IPS-18c (cell line): ENCODE measurements around the gene INHBB.

Source experiments
- H3K4me3 ChIP-seq: 2 replicates; pipeline ENCODE4 v1.7.0; 2013; ENCODE audit warnings: low read depth, mild to moderate bottlenecking, low read length, moderate library complexity; ENCODE audit not compliant: insufficient read depth
- H3K9me3 ChIP-seq: one replicate; pipeline ENCODE4 v1.6.1; 2013; ENCODE audit warnings: mild to moderate bottlenecking, low read length, moderate library complexity; ENCODE audit not compliant: control insufficient read depth, insufficient read depth

INHBB gene

DNA sequence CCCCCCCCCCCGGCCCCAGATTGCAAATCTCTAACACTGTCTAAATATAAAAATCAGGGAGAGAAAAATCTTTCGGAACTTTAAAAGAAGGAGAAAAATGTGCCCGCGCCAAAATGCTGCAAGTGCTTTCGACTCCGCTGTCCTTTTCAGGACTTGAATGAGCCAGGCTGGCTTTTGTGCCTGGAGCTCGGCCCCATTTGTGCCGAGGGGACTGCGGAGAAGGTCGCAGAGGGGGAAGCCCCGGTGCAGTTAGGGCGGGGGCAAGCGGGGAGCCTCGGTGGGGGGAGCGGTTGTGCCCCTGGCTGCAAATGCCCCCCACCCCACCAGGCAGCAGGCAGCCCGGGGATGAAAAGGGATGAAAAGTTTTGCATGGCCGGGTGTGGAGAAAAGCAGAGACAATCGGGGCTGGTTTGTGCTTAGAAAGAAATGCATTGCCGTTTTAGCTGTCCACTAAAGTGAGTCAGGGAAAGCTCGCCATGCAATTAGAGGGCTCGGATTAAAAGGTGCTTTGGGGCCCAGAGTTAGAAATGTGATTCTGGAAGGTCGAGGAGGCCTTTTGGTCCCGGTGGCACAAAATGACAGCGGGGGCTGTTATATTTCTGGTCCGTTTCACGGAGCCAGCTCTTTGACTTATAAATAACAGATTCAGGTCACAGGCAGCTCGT lies 1.6 kb downstream of the INHBB start:
- H3K4me3 ChIP-seq: peak overlapping the region; percentile 25

DNA sequence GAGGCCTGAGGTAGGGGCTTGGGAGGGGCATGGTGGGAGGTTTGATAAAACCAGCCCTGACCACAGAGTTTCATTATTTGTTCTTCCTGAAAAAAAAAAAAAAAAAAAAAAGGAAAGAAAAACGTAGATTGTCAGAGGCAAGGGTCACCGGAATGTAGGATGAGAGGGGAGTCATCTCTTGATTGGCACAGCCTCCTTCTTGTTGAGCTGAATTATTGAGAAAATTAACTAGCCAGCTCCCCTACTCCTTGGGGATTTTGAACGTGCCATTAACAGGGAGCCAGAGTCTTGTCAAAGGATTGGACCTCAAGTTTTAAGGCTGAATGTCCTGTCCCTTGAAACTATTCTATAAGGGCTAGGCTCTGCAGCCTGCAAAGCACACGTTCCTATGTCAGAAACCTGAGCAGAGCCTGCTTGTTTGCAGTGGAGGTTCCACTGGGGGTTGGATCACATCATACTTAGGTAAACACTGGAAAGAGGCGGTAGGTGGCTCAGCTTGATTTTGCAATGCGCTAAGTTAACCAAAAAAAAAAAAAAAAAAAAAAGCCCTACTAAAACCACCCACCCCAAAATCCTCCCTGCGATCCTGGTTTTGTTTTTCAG lies 2.3 kb downstream of the INHBB start:
- H3K4me3 ChIP-seq: no peak overlapping the region
- H3K9me3 ChIP-seq: no peaks in the 10 kb centered on the region

More for the DNA sequence above, 1.6 kb downstream of the INHBB start:
- no peaks in the 10 kb centered on the region for H3K9me3 ChIP-seq

DNA sequence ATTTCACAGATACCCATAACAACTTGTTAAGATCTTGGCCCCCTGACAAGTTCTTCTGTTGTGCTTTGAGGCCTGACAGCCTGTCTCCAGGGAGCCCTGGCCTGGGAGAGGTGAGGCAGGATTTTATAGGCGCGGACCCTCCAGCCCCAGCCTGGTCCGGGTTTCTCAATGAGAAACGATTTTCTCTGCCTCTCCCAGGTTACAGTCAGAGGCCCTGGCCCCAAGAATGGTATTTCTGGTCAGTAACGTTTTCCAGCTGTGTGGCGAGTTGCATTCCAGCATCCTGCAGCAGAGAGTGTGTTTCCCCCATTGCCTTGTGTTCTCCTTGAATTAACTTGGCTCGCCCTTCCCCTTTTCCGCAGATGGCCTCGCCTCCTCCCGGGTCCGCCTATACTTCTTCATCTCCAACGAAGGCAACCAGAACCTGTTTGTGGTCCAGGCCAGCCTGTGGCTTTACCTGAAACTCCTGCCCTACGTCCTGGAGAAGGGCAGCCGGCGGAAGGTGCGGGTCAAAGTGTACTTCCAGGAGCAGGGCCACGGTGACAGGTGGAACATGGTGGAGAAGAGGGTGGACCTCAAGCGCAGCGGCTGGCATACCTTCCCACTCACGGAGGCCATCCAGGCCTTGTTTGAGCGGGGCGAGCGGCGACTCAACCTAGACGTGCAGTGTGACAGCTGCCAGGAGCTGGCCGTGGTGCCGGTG lies 3.0 kb downstream of the INHBB start:
- Histone ChIP-seq H3K9me3 (no peaks in the 10 kb centered on the region), H3K4me3 (no peak overlapping the region)

DNA sequence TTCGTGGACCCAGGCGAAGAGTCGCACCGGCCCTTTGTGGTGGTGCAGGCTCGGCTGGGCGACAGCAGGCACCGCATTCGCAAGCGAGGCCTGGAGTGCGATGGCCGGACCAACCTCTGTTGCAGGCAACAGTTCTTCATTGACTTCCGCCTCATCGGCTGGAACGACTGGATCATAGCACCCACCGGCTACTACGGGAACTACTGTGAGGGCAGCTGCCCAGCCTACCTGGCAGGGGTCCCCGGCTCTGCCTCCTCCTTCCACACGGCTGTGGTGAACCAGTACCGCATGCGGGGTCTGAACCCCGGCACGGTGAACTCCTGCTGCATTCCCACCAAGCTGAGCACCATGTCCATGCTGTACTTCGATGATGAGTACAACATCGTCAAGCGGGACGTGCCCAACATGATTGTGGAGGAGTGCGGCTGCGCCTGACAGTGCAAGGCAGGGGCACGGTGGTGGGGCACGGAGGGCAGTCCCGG lies 3.5 kb downstream of the INHBB start:
- Histone ChIP-seq H3K4me3 (no peak overlapping the region), H3K9me3 (no peaks in the 10 kb centered on the region)

DNA sequence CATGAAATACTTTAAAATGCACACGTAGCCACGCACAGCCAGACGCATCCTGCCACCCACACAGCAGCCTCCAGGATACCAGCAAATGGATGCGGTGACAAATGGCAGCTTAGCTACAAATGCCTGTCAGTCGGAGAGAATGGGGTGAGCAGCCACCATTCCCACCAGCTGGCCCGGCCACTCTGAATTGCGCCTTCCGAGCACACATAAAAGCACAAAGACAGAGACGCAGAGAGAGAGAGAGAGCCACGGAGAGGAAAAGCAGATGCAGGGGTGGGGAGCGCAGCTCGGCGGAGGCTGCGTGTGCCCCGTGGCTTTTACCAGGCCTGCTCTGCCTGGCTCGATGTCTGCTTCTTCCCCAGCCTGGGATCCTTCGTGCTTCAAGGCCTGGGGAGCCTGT lies 4.1 kb downstream of the INHBB start:
- H3K9me3 ChIP-seq: no peaks in the 10 kb centered on the region
- H3K4me3 ChIP-seq: no peak overlapping the region

DNA sequence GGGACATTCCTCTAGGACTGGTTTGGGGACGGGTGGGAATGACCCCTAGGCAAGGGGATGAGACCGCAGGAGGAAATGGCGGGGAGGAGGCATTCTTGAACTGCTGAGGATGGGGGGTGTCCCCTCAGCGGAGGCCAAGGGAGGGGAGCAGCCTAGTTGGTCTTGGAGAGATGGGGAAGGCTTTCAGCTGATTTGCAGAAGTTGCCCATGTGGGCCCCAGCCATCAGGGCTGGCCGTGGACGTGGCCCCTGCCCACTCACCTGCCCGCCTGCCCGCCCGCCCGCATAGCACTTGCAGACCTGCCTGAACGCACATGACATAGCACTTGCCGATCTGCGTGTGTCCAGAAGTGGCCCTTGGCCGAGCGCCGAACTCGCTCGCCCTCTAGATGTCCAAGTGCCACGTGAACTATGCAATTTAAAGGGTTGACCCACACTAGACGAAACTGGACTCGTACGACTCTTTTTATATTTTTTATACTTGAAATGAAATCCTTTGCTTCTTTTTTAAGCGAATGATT lies 4.9 kb downstream of the INHBB start:
- Histone ChIP-seq H3K9me3 (no peaks in the 10 kb centered on the region), H3K4me3 (no peak overlapping the region)

DNA sequence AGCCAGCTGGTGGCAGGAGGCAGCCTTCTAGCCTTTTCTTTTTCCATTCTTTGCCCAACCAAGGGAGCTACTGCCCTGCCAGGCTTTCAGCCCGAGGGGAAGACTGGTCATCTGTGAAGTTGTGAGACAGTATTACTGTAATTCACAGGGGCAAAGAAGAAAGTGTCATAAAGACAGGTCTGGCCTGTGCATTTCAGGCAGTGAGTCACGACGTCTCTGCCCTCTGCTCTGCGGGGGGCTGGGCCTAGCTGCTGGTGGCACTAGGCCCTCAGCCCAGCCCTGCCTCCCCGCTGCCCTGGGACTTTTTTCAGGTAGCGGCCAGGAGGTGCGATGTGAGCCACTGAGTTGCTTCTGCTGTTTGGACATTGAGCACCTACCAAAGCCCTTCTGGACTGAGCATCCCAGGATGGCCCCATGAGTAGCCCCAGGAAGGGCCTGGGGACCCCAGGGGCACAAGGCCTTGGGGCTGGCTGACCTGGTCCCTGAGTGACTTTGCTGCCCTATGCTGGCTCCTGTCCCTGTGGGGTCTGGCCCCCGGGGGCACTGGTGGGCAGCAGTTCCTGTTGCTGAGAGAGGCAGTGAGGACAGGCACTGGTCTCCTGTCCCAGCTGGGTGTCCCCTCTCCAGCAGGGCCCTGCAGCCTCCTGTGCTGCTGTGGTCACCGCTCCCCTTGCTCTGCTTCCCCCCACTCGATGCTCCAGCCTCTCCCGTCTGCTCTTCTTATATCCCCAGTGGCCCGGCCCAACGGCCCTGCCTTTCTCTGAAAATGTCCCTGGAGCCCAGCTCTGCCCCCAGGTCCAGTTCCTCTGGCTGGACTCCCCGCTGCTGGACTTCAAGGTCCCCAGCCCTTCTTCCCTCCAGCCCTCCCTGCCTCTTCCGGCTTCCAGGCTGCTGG lies 7.0 kb downstream of the INHBB start:
- Histone ChIP-seq H3K4me3 (no peak overlapping the region), H3K9me3 (no peaks in the 10 kb centered on the region)

DNA sequence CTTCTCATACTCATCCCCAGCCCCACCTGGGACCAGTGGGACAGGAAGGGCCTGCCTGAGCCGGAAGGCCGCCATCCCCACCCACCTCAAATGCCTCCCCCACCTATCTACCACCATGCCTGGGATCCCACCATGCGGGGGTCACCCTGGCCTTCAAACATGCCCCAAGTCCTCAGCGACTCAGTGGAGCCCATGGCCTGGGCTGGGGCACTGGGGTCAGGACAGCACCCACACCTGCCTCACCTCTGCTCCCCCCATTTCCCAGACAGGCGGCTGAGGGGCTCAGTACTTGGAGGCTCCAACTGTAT lies 7.6 kb downstream of the INHBB start:
- Histone ChIP-seq H3K9me3 (no peaks in the 10 kb centered on the region), H3K4me3 (no peak overlapping the region)

DNA sequence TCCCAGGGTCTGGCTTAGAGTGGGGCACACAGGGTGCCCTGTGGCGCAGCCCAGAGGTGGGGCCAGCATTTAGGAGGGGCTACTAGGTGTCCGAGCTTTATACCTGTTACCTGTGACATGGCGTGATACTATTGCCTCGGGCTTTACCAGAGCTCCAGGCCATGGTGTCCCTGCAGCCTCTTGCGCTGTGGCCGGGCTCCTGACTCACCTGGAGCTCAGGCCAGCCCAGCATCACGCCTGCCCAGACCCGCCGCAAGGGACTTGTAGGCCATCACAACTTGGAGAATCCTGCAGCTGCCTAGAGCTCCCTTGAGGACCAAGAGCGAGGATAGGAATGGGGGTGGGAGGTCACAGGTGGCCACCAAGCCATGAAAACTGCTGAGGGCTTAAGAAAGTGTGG lies 8.0 kb downstream of the INHBB start:
- no peak overlapping the region for H3K4me3 ChIP-seq
- H3K9me3 ChIP-seq: no peaks in the 10 kb centered on the region

DNA sequence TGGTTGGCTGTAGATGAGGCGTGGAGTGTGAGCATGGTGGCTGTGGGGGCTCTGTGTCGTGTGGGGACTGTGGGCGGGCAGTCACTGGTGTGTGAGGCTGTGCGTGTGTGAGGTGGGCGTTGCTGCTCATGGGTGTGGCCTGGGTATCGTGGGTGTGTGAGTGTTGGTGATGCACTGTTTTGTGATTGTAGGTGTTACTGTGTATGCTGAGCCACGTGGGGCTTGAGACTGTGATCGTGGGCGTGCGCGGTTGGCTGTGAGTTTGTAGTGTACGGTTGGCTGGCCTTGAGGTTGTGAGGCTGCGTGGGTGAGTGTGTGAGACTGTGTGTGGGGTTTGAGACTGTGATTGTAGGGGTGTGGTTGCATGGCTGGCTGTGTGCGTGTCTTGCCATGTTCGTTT lies 8.5 kb downstream of the INHBB start:
- H3K4me3 ChIP-seq: no peak overlapping the region
- no peaks in the 10 kb centered on the region for H3K9me3 ChIP-seq

DNA sequence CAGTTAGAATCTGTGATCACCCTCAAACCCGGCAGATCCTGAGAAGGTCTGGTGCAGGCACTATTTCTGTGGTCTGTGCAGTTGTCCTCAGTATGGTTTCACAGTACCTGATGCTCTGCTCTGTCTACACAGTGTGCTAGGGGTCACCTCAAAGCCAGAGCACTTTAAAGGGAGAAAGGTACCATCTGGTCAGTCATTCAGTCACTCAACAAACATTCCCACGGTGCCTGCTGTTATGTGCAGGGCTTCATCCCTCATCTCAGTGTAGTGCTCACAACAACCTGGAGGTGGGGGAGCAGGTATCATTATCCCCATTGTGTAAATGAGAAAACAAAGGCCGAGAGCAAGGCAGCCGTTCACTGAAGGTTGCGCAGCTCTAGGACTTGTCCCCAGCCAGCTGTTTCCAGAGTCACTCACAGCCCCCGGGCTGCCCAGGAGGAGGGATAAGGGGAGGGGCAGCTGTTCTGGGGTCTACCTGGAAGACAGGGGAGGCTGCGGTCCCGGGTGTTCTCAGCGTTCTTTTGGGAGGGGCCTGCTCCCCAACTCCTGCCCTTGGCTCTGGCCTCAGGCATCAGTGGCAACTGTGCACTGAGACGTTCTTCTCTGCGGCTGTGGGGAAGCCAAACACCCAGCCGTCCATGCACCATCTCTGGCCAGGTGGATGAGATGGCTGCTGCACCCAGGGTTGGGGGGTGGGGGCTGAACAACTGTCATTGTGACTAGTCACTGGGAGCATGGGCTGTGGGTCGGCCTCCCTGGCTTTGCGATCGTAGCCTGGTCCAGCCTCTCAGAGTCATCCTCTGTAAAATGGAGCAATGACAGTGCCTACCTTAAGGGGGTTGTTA lies 9.2 kb downstream of the INHBB start:
- H3K4me3 ChIP-seq: no peak overlapping the region

DNA sequence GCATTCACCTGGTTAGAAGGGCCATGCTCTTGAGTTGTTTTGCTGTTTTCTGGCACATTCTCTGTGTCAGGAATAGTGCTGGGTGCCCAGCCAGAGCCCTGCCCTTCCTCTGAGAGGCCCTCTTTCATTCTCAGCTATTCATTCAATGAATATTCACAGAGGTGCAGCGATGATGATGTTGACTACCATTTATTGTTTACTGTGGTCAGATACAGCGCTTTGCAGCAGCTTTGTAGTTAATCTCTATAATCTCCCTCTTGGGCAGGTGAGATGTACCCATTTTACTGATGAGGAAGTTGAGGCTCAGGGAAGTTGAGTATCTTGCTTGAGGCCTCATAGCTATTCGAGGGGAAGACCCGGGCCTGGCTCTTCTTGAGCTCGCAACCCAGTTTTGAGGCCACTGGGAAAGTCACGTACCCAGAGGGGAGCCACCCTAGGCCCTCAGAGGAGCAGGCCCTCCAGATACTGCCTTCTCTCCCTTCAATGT lies 9.9 kb downstream of the INHBB start:
- Histone ChIP-seq H3K9me3 (no peaks in the 10 kb centered on the region), H3K4me3 (no peak overlapping the region)

More for the DNA sequence above, 9.2 kb downstream of the INHBB start:
- no peaks in the 10 kb centered on the region for H3K9me3 ChIP-seq

DNA sequence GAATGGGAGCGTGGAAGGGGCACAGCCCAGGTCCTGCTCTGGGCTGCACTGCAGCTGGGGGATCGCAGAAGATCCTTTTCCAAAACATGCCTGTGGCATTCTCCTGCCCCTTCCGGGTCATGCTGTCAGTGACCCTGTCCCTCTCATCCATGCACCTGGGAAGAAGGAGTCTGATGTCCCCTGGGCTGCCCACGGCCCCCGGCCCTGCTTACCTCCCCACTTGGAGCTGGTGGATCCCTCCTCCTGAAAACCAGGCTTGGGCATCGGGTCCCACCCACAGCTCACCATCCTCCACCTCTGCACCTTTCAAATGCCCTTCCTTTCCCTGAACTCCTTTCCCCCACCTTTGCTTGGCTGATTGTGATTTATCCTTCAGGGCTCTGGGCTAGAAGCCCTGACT lies 11.8 kb downstream of the INHBB start:
- H3K9me3 ChIP-seq: no peaks in the 10 kb centered on the region

DNA sequence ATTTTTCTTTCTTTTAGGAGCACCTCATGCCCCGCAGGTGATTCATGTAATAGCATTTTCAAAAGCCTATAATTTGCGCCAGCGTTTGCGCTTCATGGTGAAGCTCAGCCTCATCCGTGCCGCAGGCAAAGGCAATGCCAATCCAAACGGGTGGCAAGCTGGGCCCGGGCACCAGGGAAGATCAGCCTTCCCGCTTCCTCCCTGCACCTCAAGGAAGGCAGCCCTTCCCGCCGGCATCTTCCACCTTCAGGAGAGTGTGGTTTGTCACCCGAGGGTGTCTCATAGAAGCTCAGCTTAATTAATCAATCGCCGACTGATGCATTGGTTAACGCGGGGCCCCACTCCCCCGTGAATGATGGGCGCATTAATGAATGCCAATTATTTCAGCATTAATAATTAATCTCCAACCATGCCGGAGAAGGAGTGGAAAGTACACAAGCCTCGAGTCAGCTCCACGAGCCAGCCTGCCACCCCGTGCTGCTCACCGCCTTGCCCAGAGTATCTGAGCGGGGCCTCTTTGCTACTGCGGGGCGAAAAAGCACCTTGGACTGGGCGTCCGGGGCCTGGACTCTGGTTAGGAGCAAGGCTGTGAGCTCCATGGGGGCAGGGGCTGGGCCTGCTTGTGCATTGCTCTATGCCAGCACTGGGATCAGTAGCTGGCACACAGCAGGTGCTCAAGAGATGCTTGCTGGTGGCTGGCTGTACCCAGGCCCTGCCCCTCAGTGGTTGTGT lies 13.0 kb downstream of the INHBB start:
- H3K4me3 ChIP-seq: no peak overlapping the region
- no peaks in the 10 kb centered on the region for H3K9me3 ChIP-seq

More for the DNA sequence above, 11.8 kb downstream of the INHBB start:
- no peak overlapping the region for H3K4me3 ChIP-seq

DNA sequence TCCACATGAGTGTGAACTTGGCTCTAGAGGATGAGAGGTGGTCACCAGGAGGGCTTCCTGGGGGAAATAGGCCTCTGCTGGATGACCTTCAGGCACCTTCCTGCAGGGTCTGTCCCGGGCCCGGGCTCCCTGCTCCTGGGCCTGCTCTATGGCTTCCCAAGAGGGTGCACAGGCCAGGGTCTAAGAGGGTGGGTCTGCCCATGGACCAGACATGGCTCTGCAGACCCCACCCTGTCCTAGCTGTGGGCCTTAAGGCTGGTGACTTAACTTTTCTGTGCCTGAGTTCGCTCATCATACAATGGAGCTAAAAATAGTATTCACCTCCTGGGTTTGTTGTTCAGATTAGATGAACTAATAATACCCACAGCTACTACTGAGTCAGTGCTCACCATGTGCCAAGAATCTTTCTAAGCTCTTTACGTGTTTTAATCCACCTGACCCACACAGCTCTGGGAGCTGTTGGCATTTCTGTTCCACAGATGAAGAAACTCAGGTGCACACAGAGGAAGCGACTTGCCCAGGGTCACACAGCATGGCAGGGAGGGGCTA lies 14.4 kb downstream of the INHBB start:
- Histone ChIP-seq H3K9me3 (no peaks in the 10 kb centered on the region), H3K4me3 (no peak overlapping the region)

DNA sequence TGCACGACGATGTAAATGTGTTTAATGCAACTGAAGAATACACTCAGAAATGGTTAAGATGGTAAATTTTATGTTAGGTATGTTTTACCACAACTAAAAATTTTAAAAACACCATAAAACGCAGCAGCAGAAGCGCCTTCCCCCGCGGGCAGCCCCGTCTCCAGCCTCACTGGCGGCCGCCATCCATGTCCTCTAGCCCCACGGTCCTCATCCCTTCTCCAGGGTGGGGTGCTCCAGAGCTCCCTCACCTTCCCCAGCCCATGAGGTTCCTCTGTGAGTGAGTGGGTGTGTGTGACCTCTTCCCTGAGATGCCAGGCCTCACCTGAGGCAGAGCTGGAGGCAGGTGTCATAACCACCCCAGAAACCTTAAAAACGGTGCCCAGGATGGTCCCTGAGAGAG lies 17.0 kb downstream of the INHBB start:
- Histone ChIP-seq H3K4me3 (no peak overlapping the region), H3K9me3 (no peaks in the 10 kb centered on the region)
